SK-N-SH (cell line): Measurements from ENCODE around the gene RHBDL1. TPM values are rescaled to one million over a fixed set of nuclear protein-coding genes. Genes with fewer than 3 reads are reported as not detected.

Experiments used
- CTCF ChIA-PET: fragments of 300-600, 350-600 bp; formaldehyde crosslinking; extraction: SDS; loops from one replicate; lab custom pipeline; 2021; lab: Yijun Ruan, JAX
- POLR2A ChIA-PET: fragments of 350-600 bp; sonication (Branson Sonifier 250); formaldehyde crosslinking; extraction: SDS; loops from one replicate; lab custom pipeline; 2020; ENCODE audit warnings: antibody characterized with exemption, inconsistent platforms; lab: Yijun Ruan, JAX
- DNase-seq: peaks from one replicate; pipeline ENCODE4 v3.0.0; 2012
- H2AFZ ChIP-seq: fragments of 200-600 bp; sonication (generic); 2 replicates; pipeline ENCODE4 v1.8.1; 2016; ENCODE audit warnings: antibody characterized with exemption, mild to moderate bottlenecking, low read depth
- H3F3A ChIP-seq: fragments of 200-600 bp; sonication (generic); replicated peaks from 2 replicates; pipeline ENCODE3; 2016; ENCODE audit warnings: antibody characterized with exemption, mild to moderate bottlenecking; ENCODE audit not compliant: insufficient read depth
- H3K27ac ChIP-seq, 2 experiments: fragments of 200-500 bp in 1 of 2; fragments of 200-600 bp in 1 of 2; sonication (Bioruptor generic) in 1 of 2; sonication (generic), shearing (Covaris generic) in 1 of 2; 2 replicates each; pipeline versions ENCODE4 v1.5.1 to v1.6.1; 2014 to 2016; ENCODE audit warnings: low read depth in 2 of 2, inconsistent platforms in 1 of 2, low read length in 1 of 2, mild to moderate bottlenecking in 1 of 2, mixed read lengths in 1 of 2
- H3K27me3 ChIP-seq: fragments of 200-600 bp; sonication (generic), shearing (Covaris generic); 2 replicates; pipeline ENCODE4 v1.6.1; 2016; ENCODE audit warnings: mixed run types; ENCODE audit not compliant: insufficient read depth
- H3K36me3 ChIP-seq, 2 experiments: fragments of 200-500 bp in 1 of 2; fragments of 200-600 bp in 1 of 2; sonication (Bioruptor generic) in 1 of 2; sonication (generic) in 1 of 2; replicated peaks in 1 of 2; 2 replicates each; pipeline versions ENCODE3 to v1.5.1; 2014 to 2016; ENCODE audit warnings: low read length in 1 of 2, mild to moderate bottlenecking in 1 of 2; ENCODE audit not compliant: insufficient read depth in 2 of 2, control insufficient read depth in 1 of 2
- H3K4me1 ChIP-seq, 2 experiments: fragments of 200-500 bp in 1 of 2; fragments of 200-600 bp in 1 of 2; sonication (Bioruptor generic) in 1 of 2; sonication (generic), shearing (Covaris generic) in 1 of 2; 2 replicates each; pipeline versions ENCODE4 v1.5.1 to v1.6.1; 2014 to 2016; ENCODE audit warnings: low read depth in 1 of 2, low read length in 1 of 2, mixed run types in 1 of 2; ENCODE audit not compliant: insufficient read depth in 2 of 2, control insufficient read depth in 1 of 2
- H3K4me2 ChIP-seq: fragments of 200-600 bp; sonication (generic), shearing (Covaris generic); 2 replicates; pipeline ENCODE4 v1.6.1; 2017; ENCODE audit warnings: mixed run types
- H3K4me3 ChIP-seq, 2 experiments: fragments of 200-500 bp in 1 of 2; fragments of 200-600 bp in 1 of 2; sonication (Bioruptor generic) in 1 of 2; sonication (generic), shearing (Covaris generic) in 1 of 2; 2 replicates each; pipeline versions ENCODE4 v1.5.1 to v1.8.1; 2014 to 2016; ENCODE audit warnings: low read depth in 2 of 2, inconsistent platforms in 1 of 2, low read length in 1 of 2, mild to moderate bottlenecking in 1 of 2, mixed read lengths in 1 of 2, moderate library complexity in 1 of 2
- H3K79me2 ChIP-seq: fragments of 200-600 bp; sonication (generic); 2 replicates; pipeline ENCODE4 v1.8.1; 2017; ENCODE audit warnings: mild to moderate bottlenecking; ENCODE audit not compliant: insufficient read depth
- H3K9ac ChIP-seq: fragments of 200-600 bp; sonication (generic); 2 replicates; pipeline ENCODE4 v1.6.1; 2017; ENCODE audit warnings: mixed run types
- H3K9me2 ChIP-seq: fragments of 200-600 bp; sonication (generic); 2 replicates; pipeline ENCODE4 v1.6.1; 2017; ENCODE audit warnings: mixed run types
- H3K9me3 ChIP-seq: fragments of 200-600 bp; sonication (generic); 2 replicates; pipeline ENCODE4 v1.6.1; 2017; ENCODE audit warnings: mixed run types, mild to moderate bottlenecking, moderate library complexity
- H4K20me1 ChIP-seq: fragments of 200-600 bp; sonication (generic); 2 replicates; pipeline ENCODE4 v1.6.1; 2017; ENCODE audit warnings: mild to moderate bottlenecking, mixed run types; ENCODE audit not compliant: insufficient read depth
- EP300 ChIP-seq, 2 experiments: IDR thresholded peaks; 2 replicates each; pipeline versions ENCODE4 v1.4.0 to v1.6.1; 2012; ENCODE audit warnings: borderline replicate concordance in 1 of 2, low read depth in 1 of 2, low read length in 1 of 2
- EZH2phosphoT487 ChIP-seq: fragments of 200-600 bp; sonication (generic); IDR thresholded peaks from 2 replicates; pipeline ENCODE4 v1.6.1; 2017; ENCODE audit warnings: low read depth, mixed run types, mild to moderate bottlenecking, antibody characterized with exemption, moderate library complexity, borderline replicate concordance
- FOXM1 ChIP-seq: IDR thresholded peaks from 2 replicates; pipeline ENCODE4 v1.4.0; 2012; ENCODE audit warnings: low read depth, mild to moderate bottlenecking
- GATA2 ChIP-seq: sonication (generic); formaldehyde crosslinking; IDR thresholded peaks from 2 replicates; pipeline ENCODE4 v1.5.0; 2020; ENCODE audit warnings: mild to moderate bottlenecking, missing genetic modification reagents
- JUND ChIP-seq: IDR thresholded peaks from 2 replicates; pipeline ENCODE4 v1.4.0; 2012
- MEF2A ChIP-seq: IDR thresholded peaks from 2 replicates; pipeline ENCODE4 v1.4.0; 2012; ENCODE audit warnings: low read depth, borderline replicate concordance
- MXI1 ChIP-seq: IDR thresholded peaks from 2 replicates; pipeline ENCODE4 v1.6.1; 2012; ENCODE audit warnings: mild to moderate bottlenecking, low read depth, low read length, improper control_type of control experiment
- NFIC ChIP-seq: IDR thresholded peaks from 2 replicates; pipeline ENCODE4 v1.4.0; 2012; ENCODE audit warnings: borderline replicate concordance
- NRF1 ChIP-seq: IDR thresholded peaks from 2 replicates; pipeline ENCODE4 v1.6.1; 2012; ENCODE audit warnings: low read depth, mild to moderate bottlenecking, low read length
- RAD21 ChIP-seq: IDR thresholded peaks from 2 replicates; pipeline ENCODE4 v1.6.1; 2012; ENCODE audit warnings: mild to moderate bottlenecking, low read length
- REST ChIP-seq: IDR thresholded peaks from 2 replicates; pipeline ENCODE4 v1.6.1; 2012; ENCODE audit warnings: mild to moderate bottlenecking, low read depth, low read length, moderate library complexity
- SMC3 ChIP-seq: IDR thresholded peaks from 2 replicates; pipeline ENCODE4 v1.6.1; 2012; ENCODE audit warnings: low read depth, low read length, improper control_type of control experiment
- TAF1 ChIP-seq: IDR thresholded peaks from 2 replicates; pipeline ENCODE4 v1.6.1; 2012; ENCODE audit warnings: low read depth, mild to moderate bottlenecking, low read length, moderate library complexity, borderline replicate concordance
- ZBTB33 ChIP-seq: IDR thresholded peaks from 2 replicates; pipeline ENCODE4 v1.4.0; 2012; ENCODE audit warnings: low read depth, borderline replicate concordance
- WGBS: methylation state at CpG from one replicate; pipeline ENCODE4 v1.1.6; 2017; ENCODE audit warnings: low lambda C conversion rate; 5-methylcytosine and 5-hydroxymethylcytosine counted together
- polyA plus RNA-seq, 3 experiments: library from polyadenylated mRNA; depleted of rRNA; stranded (reverse); fragments of >200 nt; gene quantifications; 2 replicates each; pipeline ENCODE4 v1.2.3, GENCODE V29; 2012

Gene RHBDL1
- polyA plus RNA-seq, 1 of the 3 experiments (the other 2 are of a cell fraction): 4.1 TPM

- peaks cover 19% of the 10 kb centered on the region for H3K79me2 ChIP-seq
- peaks cover 4% of the 10 kb centered on the region for H3F3A ChIP-seq
- peaks cover 0 to 18% of the 10 kb centered on the region in 2 experiments; a peak in 1 of 4 replicates for H3K4me1 ChIP-seq
- DNase-seq: no peak
- no peaks in the 10 kb centered on the region for H3K9me2 ChIP-seq
- H3K36me3 ChIP-seq: peaks cover 5 to 49% of the 10 kb centered on the region in 2 experiments
- H3K27me3 ChIP-seq: no peaks in the 10 kb centered on the region
- H4K20me1 ChIP-seq: 0 out of 2 replicates have a peak, but pooled peaks cover 6% of the 10 kb centered on the region
- H2AFZ ChIP-seq: no peak overlapping the region
- TF ChIP-seq SMC3 (no peak), MEF2A (no peak), MXI1 (no peak), TAF1 (no peak), RAD21 (no peak), REST (no peak), EZH2phosphoT487 (no peak), NRF1 (no peak), EP300 (IDR thresholded peaks at IDR 0.05; ENCODE audit: borderline replicate concordance in 1 of 2, low read depth in 1 of 2, low read length in 1 of 2) (no peak), ZBTB33 (no peak), GATA2 (no peak), NFIC (no peak), JUND (no peak), FOXM1 (no peak)
- WGBS: 100% methylated on average over 4 of the region's 18 CpGs
- no peak overlapping the region for H3K9ac ChIP-seq
- no peak overlapping the region for H3K4me2 ChIP-seq
- POLR2A ChIA-PET: interaction anchor here (0.9 to 1.0 kb wide), 2 partner anchors 8 to 11 kb away, joined by 3 to 4 read pairs; partner anchors contain the start of gene JMJD8
- H3K9me3 ChIP-seq: no peaks in the 10 kb centered on the region
- CTCF ChIA-PET: interaction anchor here (4.6 kb wide), 1 partner anchor 13 kb away, joined by 20 read pairs; no protein-coding TSS in a partner anchor
- H3K4me3 ChIP-seq: no peak overlapping the region
- H3K27ac ChIP-seq: no peak overlapping the region
Measured at GRCh38 chr16:673399-673991, 2.0 kb upstream of the RHBDL1 start.
